Activated CD8-positive, alpha-beta memory T cell treated with anti-CD3 and anti-CD28 coated beads, Interleukin-2, amount 10 ng/mL, durations not matched to agents 7 days and 5 days (primary cell): ENCODE measurements around the gene CRIP2. TPM values are rescaled to one million over a fixed set of nuclear protein-coding genes. Genes with fewer than 3 reads are reported as not detected.

Source experiments
- ATAC-seq: fragments of 150-1000 bp; cut with Tn5 transposase; one replicate; pipeline ENCODE4 v1.10.0; 2021; ENCODE audit warnings: moderate library complexity
- CTCF ChIA-PET: fragments of 350-600 bp; sonication (Branson Sonifier 250); formaldehyde crosslinking; loops from one replicate; lab custom pipeline; 2021; ENCODE audit warnings: antibody characterized with exemption; lab: Charles Lee
- DNase-seq: peaks from one replicate; pipeline ENCODE4 v3.0.0-alpha.2; 2020
- H3K27ac Mint-ChIP-seq: one replicate; pipeline ENCODE4 v1.8.0; 2021; ENCODE audit warnings: mild to moderate bottlenecking, mixed read lengths
- H3K27me3 Mint-ChIP-seq: one replicate; pipeline ENCODE4 v1.8.0; 2021; ENCODE audit warnings: mixed read lengths
- H3K36me3 Mint-ChIP-seq: one replicate; pipeline ENCODE4 v1.8.0; 2021; ENCODE audit warnings: mild to moderate bottlenecking, mixed read lengths
- H3K4me1 Mint-ChIP-seq: one replicate; pipeline ENCODE4 v1.8.0; 2021; ENCODE audit warnings: mixed read lengths
- H3K4me3 Mint-ChIP-seq: one replicate; pipeline ENCODE4 v1.8.0; 2021; ENCODE audit warnings: mild to moderate bottlenecking, moderate library complexity, mixed read lengths
- H3K9me3 Mint-ChIP-seq: one replicate; pipeline ENCODE4 v1.8.0; 2022; ENCODE audit warnings: low read depth, mixed read lengths
- total RNA-seq, 2 experiments: library from RNA; stranded (reverse); gene quantifications; one replicate each; pipeline ENCODE4 v1.2.3, GENCODE V29; 2021

The CRIP2 gene
- total RNA-seq, 2 experiments from 2014 or later, result 0.68 TPM; not detected in 1

GRCh38 chr14:105436891-105437722 is 37.5 kb upstream of the CRIP2 start:
- CTCF ChIA-PET, result interaction anchor here (3.0 kb wide), 1 partner anchor 11 kb away, joined by 9 read pairs; no protein-coding TSS in a partner anchor

GRCh38 chr14:105437723-105438500 is 36.7 kb upstream of the CRIP2 start:
- Mint-ChIP-seq H3K36me3 (peaks cover 8% of the 10 kb centered on the region), H3K9me3 (no peaks in the 10 kb centered on the region), H3K27ac (no peak overlapping the region), H3K4me3 (no peak overlapping the region), H3K4me1 (peaks cover 4% of the 10 kb centered on the region), H3K27me3 (no peaks in the 10 kb centered on the region)
- DNase-seq (no peak), ATAC-seq (no peak)
- CTCF ChIA-PET, result no interaction called here

More at GRCh38 chr14:105436891-105437722, 37.5 kb upstream of the CRIP2 start:
- no peaks in the 10 kb centered on the region for H3K9me3 Mint-ChIP-seq
- H3K27ac Mint-ChIP-seq, result no peak overlapping the region
- H3K4me1 Mint-ChIP-seq, result peaks cover 4% of the 10 kb centered on the region
- H3K4me3 Mint-ChIP-seq, result no peak overlapping the region
- no peak for DNase-seq
- no peak for ATAC-seq
- H3K27me3 Mint-ChIP-seq, result no peaks in the 10 kb centered on the region
- peaks cover 8% of the 10 kb centered on the region for H3K36me3 Mint-ChIP-seq

- ATAC-seq, result no peak
- CTCF ChIA-PET, result interaction anchor here (1.0 kb wide), 1 partner anchor 87 kb away, joined by 3 read pairs; no protein-coding TSS in a partner anchor
- H3K4me1 Mint-ChIP-seq, result peaks cover 4% of the 10 kb centered on the region
These were observed 35.4 kb upstream of the CRIP2 start for GRCh38 chr14:105439179-105439578.

GRCh38 chr14:105439710-105440553 is 34.7 kb upstream of the CRIP2 start:
- peaks cover 7% of the 10 kb centered on the region for H3K36me3 Mint-ChIP-seq
- H3K4me3 Mint-ChIP-seq, result no peak overlapping the region
- CTCF ChIA-PET, result no interaction called here
- H3K9me3 Mint-ChIP-seq, result no peaks in the 10 kb centered on the region
- DNase-seq (no peak), ATAC-seq (no peak)
- no peak overlapping the region for H3K27ac Mint-ChIP-seq
- peaks cover 1% of the 10 kb centered on the region for H3K4me1 Mint-ChIP-seq
- no peaks in the 10 kb centered on the region for H3K27me3 Mint-ChIP-seq

More at GRCh38 chr14:105439179-105439578, 35.4 kb upstream of the CRIP2 start:
- DNase-seq, result no peak
- Mint-ChIP-seq H3K36me3 (peaks cover 8% of the 10 kb centered on the region), H3K27me3 (no peaks in the 10 kb centered on the region), H3K4me3 (no peak overlapping the region), H3K27ac (no peak overlapping the region), H3K9me3 (no peaks in the 10 kb centered on the region)

- CTCF ChIA-PET, result no interaction called here
- no peak for DNase-seq
- Mint-ChIP-seq H3K27me3 (no peaks in the 10 kb centered on the region), H3K9me3 (no peaks in the 10 kb centered on the region), H3K4me3 (no peak overlapping the region), H3K4me1 (no peaks in the 10 kb centered on the region), H3K27ac (no peak overlapping the region), H3K36me3 (peaks cover 4% of the 10 kb centered on the region)
- no peak for ATAC-seq
These were observed 34.1 kb upstream of the CRIP2 start for GRCh38 chr14:105440554-105440900.

- Mint-ChIP-seq H3K27me3 (no peaks in the 10 kb centered on the region), H3K36me3 (peaks cover 3% of the 10 kb centered on the region), H3K4me1 (no peaks in the 10 kb centered on the region), H3K27ac (no peak overlapping the region), H3K9me3 (no peaks in the 10 kb centered on the region), H3K4me3 (no peak overlapping the region)
- CTCF ChIA-PET, result no interaction called here
- no peak for DNase-seq
- ATAC-seq, result no peak
These were observed 33.6 kb upstream of the CRIP2 start for GRCh38 chr14:105440992-105441391.

- DNase-seq, result no peak
- H3K4me1 Mint-ChIP-seq, result no peaks in the 10 kb centered on the region
- CTCF ChIA-PET, result no interaction called here
- no peaks in the 10 kb centered on the region for H3K9me3 Mint-ChIP-seq
- H3K27me3 Mint-ChIP-seq, result no peaks in the 10 kb centered on the region
- peaks cover 2% of the 10 kb centered on the region for H3K36me3 Mint-ChIP-seq
- no peak for ATAC-seq
- no peak overlapping the region for H3K4me3 Mint-ChIP-seq
- no peak overlapping the region for H3K27ac Mint-ChIP-seq
These were observed 32.5 kb upstream of the CRIP2 start for GRCh38 chr14:105442125-105442524.

- Mint-ChIP-seq H3K4me1 (no peaks in the 10 kb centered on the region), H3K27me3 (no peaks in the 10 kb centered on the region), H3K9me3 (no peaks in the 10 kb centered on the region), H3K4me3 (no peak overlapping the region), H3K27ac (no peak overlapping the region), H3K36me3 (peaks cover 2% of the 10 kb centered on the region)
- CTCF ChIA-PET, result no interaction called here
- ATAC-seq (no peak), DNase-seq (no peak)
These were observed 31.8 kb upstream of the CRIP2 start for GRCh38 chr14:105442834-105443233.

- no peaks in the 10 kb centered on the region for H3K27me3 Mint-ChIP-seq
- no peak overlapping the region for H3K27ac Mint-ChIP-seq
- H3K36me3 Mint-ChIP-seq, result peaks cover 2% of the 10 kb centered on the region
- ATAC-seq (no peak), DNase-seq (no peak)
- H3K4me3 Mint-ChIP-seq, result no peak overlapping the region
- H3K9me3 Mint-ChIP-seq, result no peaks in the 10 kb centered on the region
- CTCF ChIA-PET, result no interaction called here
- H3K4me1 Mint-ChIP-seq, result no peaks in the 10 kb centered on the region
These were observed 29.8 kb upstream of the CRIP2 start for GRCh38 chr14:105444859-105445258.

- Mint-ChIP-seq H3K36me3 (peaks cover 2% of the 10 kb centered on the region), H3K9me3 (no peaks in the 10 kb centered on the region), H3K27ac (no peak overlapping the region), H3K4me1 (no peaks in the 10 kb centered on the region), H3K4me3 (no peak overlapping the region), H3K27me3 (no peaks in the 10 kb centered on the region)
- DNase-seq (no peak), ATAC-seq (no peak)
- CTCF ChIA-PET, result no interaction called here
These were observed 29.3 kb upstream of the CRIP2 start for GRCh38 chr14:105445290-105445689.

- DNase-seq (no peak), ATAC-seq (no peak)
- Mint-ChIP-seq H3K9me3 (no peaks in the 10 kb centered on the region), H3K4me3 (no peak overlapping the region), H3K27me3 (no peaks in the 10 kb centered on the region), H3K4me1 (no peaks in the 10 kb centered on the region), H3K27ac (no peak overlapping the region), H3K36me3 (peaks cover 2% of the 10 kb centered on the region)
- CTCF ChIA-PET, result no interaction called here
These were observed 28.4 kb upstream of the CRIP2 start for GRCh38 chr14:105445901-105446845.

GRCh38 chr14:105446971-105447370 is 27.6 kb upstream of the CRIP2 start:
- Mint-ChIP-seq H3K27me3 (no peaks in the 10 kb centered on the region), H3K36me3 (peaks cover under 1% of the 10 kb centered on the region), H3K4me3 (no peak overlapping the region), H3K4me1 (no peaks in the 10 kb centered on the region), H3K9me3 (no peaks in the 10 kb centered on the region), H3K27ac (no peak overlapping the region)
- CTCF ChIA-PET, result no interaction called here
- ATAC-seq (no peak), DNase-seq (no peak)
